Smooth muscle cell (in vitro differentiated cells): ENCODE results near the gene SIK2. TPM values are rescaled to one million over a fixed set of nuclear protein-coding genes. Genes with fewer than 3 reads are reported as not detected.
A peak's percentile ranks its signal among the peaks of the same experiment; 100 is the strongest.

Experiments used
- DNase-seq: peaks from one replicate; lab custom pipeline; 2025; ENCODE audit not compliant: unreplicated experiment; lab: John Stamatoyannopoulos, UW
- H2AFZ ChIP-seq: fragments of 200-600 bp; sonication (generic); 2 replicates; pipeline ENCODE4 v1.6.0; 2016; ENCODE audit warnings: antibody characterized with exemption, low read depth, mild to moderate bottlenecking
- H3F3A ChIP-seq: fragments of 200-600 bp; sonication (generic); 2 replicates; pipeline ENCODE4 v1.6.0; 2017; ENCODE audit warnings: antibody characterized with exemption, low read depth
- H3K27ac ChIP-seq: fragments of 200-600 bp; sonication (generic); 2 replicates; pipeline ENCODE4 v1.5.1; 2016; ENCODE audit warnings: low read depth, mild to moderate bottlenecking
- H3K27me3 ChIP-seq: fragments of 200-600 bp; sonication (generic); 2 replicates; pipeline ENCODE4 v1.6.1; 2016; ENCODE audit warnings: low read depth, mild to moderate bottlenecking
- H3K36me3 ChIP-seq: fragments of 200-600 bp; sonication (generic); 2 replicates; pipeline ENCODE4 v1.5.1; 2016; ENCODE audit warnings: low read depth
- H3K4me1 ChIP-seq: fragments of 200-600 bp; sonication (generic); 2 replicates; pipeline ENCODE4 v1.5.1; 2016; ENCODE audit warnings: low read depth
- H3K4me2 ChIP-seq: fragments of 200-600 bp; sonication (generic); 2 replicates; pipeline ENCODE4 v1.6.0; 2016; ENCODE audit warnings: mild to moderate bottlenecking
- H3K4me3 ChIP-seq: fragments of 200-600 bp; sonication (generic); 2 replicates; pipeline ENCODE4 v1.5.1; 2016; ENCODE audit warnings: mild to moderate bottlenecking
- H3K79me2 ChIP-seq: fragments of 200-600 bp; sonication (generic); 2 replicates; pipeline ENCODE4 v1.6.0; 2016; ENCODE audit warnings: low read depth, mild to moderate bottlenecking
- H3K9ac ChIP-seq: fragments of 200-600 bp; sonication (generic); 2 replicates; pipeline ENCODE4 v1.6.0; 2016; ENCODE audit warnings: low read depth
- H3K9me3 ChIP-seq: fragments of 200-600 bp; sonication (generic); replicated peaks from 2 replicates; pipeline ENCODE4 v1.5.1; 2016; ENCODE audit warnings: low read depth
- H4K20me1 ChIP-seq: fragments of 200-600 bp; sonication (generic); 2 replicates; pipeline ENCODE4 v1.6.0; 2016; ENCODE audit warnings: low read depth
- CTCF ChIP-seq: fragments of 200-600 bp; sonication (generic); IDR thresholded peaks from 2 replicates; pipeline ENCODE4 v1.5.1; 2017; ENCODE audit warnings: borderline replicate concordance, mild to moderate bottlenecking, antibody characterized with exemption; ENCODE audit not compliant: insufficient read depth, poor library complexity, severe bottlenecking
- WGBS: methylation state at CpG from one replicate; pipeline ENCODE4 v1.1.7; 2016; ENCODE audit warnings: low lambda C conversion rate; 5-methylcytosine and 5-hydroxymethylcytosine counted together
- polyA plus RNA-seq: library from polyadenylated mRNA; unstranded; fragments of >200 nt; fragmentation: Nextera tagmentation; extraction: Ambion mirVana; gene quantifications from 2 replicates; pipeline ENCODE4 v1.2.1, GENCODE V29; 2016
- total RNA-seq: library from RNA; depleted of rRNA; stranded (reverse); fragments of >200 nt; gene quantifications from 2 replicates; pipeline ENCODE4 v1.2.3, GENCODE V29; 2014

The SIK2 gene
- 12.5 and 14.1 TPM in 2 replicates for total RNA-seq
- polyA plus RNA-seq = 1.9 and 2.4 TPM in 2 replicates

DNA sequence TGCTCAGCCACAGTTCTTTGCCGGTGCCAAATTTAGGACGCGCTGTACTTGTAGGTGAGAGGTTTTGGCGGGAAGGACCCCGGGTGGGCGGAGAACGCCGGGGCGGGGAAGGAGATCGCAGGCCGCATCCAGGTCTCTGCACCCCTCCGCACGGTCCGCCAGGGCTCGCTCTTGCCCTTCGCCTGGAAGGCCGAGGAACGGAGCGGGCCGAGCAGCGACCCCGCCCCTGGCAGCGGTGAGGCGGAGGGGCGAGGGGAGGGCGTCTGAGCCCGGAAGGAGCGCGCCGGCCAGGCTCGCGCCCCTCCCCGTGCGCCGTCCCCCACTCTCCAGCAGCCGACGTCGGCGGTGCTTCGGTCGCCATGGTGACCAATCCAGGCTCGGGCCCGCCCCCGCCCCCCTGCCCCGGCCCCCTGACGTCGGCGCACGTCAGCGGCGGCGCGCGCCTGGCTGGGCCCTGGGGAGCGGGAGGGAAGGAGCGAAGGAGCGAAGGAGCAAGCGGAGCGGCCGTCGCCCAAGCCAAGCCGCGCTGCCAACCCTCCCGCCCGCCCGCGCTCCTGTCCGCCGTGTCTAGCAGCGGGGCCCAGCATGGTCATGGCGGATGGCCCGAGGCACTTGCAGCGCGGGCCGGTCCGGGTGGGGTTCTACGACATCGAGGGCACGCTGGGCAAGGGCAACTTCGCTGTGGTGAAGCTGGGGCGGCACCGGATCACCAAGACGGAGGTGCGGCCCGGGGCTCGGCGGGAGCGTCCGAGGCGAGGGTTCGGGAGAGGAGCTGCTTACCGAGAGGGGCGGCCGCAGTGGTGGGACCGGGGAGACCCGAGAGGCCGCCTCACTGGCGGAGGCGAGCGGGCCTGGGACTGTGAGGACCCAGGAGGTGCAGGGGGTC is at the start of gene SIK2:
Gene SIK2 (plus strand): TSS at position 471 of the 886 bp plus-strand sequence. CDS start 115 bp downstream, at position 586.
- Histone ChIP-seq H3K4me2 (peak within 1 kb of the TSS; percentile 84), H3K9ac (peak within 1 kb of the TSS; percentile 99), H3K9me3 (no peaks in the 10 kb centered on the region), H3K79me2 (peaks cover 46% of the 10 kb centered on the region), H3K27ac (peak within 1 kb of the TSS; percentile 98), H3K27me3 (no peaks in the 10 kb centered on the region), H3K36me3 (no peaks in the 10 kb centered on the region), H4K20me1 (peaks cover 41% of the 10 kb centered on the region), H2AFZ (peak within 1 kb of the TSS; percentile 96), H3K4me3 (peak within 1 kb of the TSS; percentile 97), H3K4me1 (peaks cover 28% of the 10 kb centered on the region), H3F3A (no peaks in the 10 kb centered on the region)
- under 1% methylated on average over 60 of the region's 100 CpGs for WGBS
- peak; percentile 86 for DNase-seq
- peak; percentile 74 for TF ChIP-seq CTCF

DNA sequence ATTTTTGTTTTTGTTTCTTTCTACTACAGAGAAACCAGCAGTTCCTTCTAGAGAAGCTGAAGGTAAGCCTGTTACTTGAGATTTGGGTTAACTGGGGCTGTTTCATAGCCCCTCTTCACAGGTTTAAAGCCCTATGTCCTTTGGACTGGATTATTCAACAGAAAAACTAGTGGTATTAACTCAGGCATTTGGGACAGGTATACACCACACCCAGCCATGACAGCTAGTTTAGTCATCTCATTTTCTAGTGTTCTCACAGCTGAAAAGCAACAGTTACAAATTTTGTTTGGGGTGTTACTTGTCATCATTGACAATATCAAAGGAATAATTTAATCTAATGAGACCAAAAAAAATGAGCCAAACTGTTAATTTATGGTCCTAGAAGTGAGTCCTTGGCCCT is 47.7 kb upstream of the SIK2 start:
- no peak for TF ChIP-seq CTCF
- Histone ChIP-seq H3K9ac (no peak overlapping the region), H3K27me3 (no peaks in the 10 kb centered on the region), H3K4me2 (no peak overlapping the region), H3K4me1 (peaks cover 8% of the 10 kb centered on the region), H3K9me3 (no peaks in the 10 kb centered on the region), H3K36me3 (peaks cover 7% of the 10 kb centered on the region), H3K79me2 (no peaks in the 10 kb centered on the region), H2AFZ (no peak overlapping the region), H3K4me3 (no peak overlapping the region), H3K27ac (peak overlapping the region; percentile 76), H4K20me1 (no peaks in the 10 kb centered on the region), H3F3A (no peaks in the 10 kb centered on the region)
- no peak for DNase-seq

- no peak overlapping the region for H3K4me2 ChIP-seq
- peaks cover 6% of the 10 kb centered on the region for H3K4me1 ChIP-seq
Observed at GRCh38 chr11:111555255-111555654, 47.0 kb upstream of the SIK2 start.

More at GRCh38 chr11:111555255-111555654, 47.0 kb upstream of the SIK2 start:
- Histone ChIP-seq H3K9ac (peak overlapping the region; percentile 33), H3K9me3 (no peaks in the 10 kb centered on the region), H4K20me1 (no peaks in the 10 kb centered on the region), H3K79me2 (no peaks in the 10 kb centered on the region), H2AFZ (no peak overlapping the region), H3F3A (no peaks in the 10 kb centered on the region), H3K36me3 (peaks cover 7% of the 10 kb centered on the region), H3K27ac (peak overlapping the region; percentile 76), H3K4me3 (no peak overlapping the region), H3K27me3 (no peaks in the 10 kb centered on the region)
- no peak for TF ChIP-seq CTCF
- DNase-seq = no peak
